Liver (tissue), 9 donors: ENCODE data around the gene KRTAP10-7. TPM values are rescaled to one million over a fixed set of nuclear protein-coding genes. Genes with fewer than 3 reads are reported as not detected.

ENCODE experiments used
- DNase-seq: peaks from one replicate; pipeline ENCODE4 v3.0.0-alpha.2; 2017; ENCODE audit warnings: low spot score
- H3K27ac ChIP-seq, 2 donors: one replicate each; pipeline ENCODE4 v1.7.0; 2013; ENCODE audit warnings: inconsistent platforms in 2 of 2, low read length in 2 of 2, control low read depth in 1 of 2, low read depth in 1 of 2, mild to moderate bottlenecking in 1 of 2
- H3K27me3 ChIP-seq, 4 donors: one replicate each; pipeline versions ENCODE4 v1.6.1 to v1.7.0; 2013; ENCODE audit warnings: low read length in 3 of 4, inconsistent platforms in 1 of 4, mild to moderate bottlenecking in 1 of 4, moderate library complexity in 1 of 4; ENCODE audit not compliant: control insufficient read depth in 4 of 4, insufficient read depth in 4 of 4
- H3K36me3 ChIP-seq, 4 donors: one replicate each; pipeline versions ENCODE4 v1.6.1 to v1.7.0; 2013; ENCODE audit warnings: low read length in 3 of 4, mild to moderate bottlenecking in 3 of 4, low read depth in 1 of 4, moderate library complexity in 1 of 4; ENCODE audit not compliant: control insufficient read depth in 4 of 4, insufficient read depth in 3 of 4
- H3K4me1 ChIP-seq, 4 donors: one replicate each; pipeline versions ENCODE4 v1.6.1 to v1.7.0; 2013; ENCODE audit warnings: low read length in 3 of 4, mild to moderate bottlenecking in 3 of 4, moderate library complexity in 1 of 4; ENCODE audit not compliant: control insufficient read depth in 4 of 4, insufficient read depth in 4 of 4
- H3K4me3 ChIP-seq, 3 donors: one replicate each; pipeline versions ENCODE4 v1.6.1 to v1.7.0; 2013; ENCODE audit warnings: low read length in 3 of 3, control low read depth in 1 of 3, low read depth in 1 of 3, mild to moderate bottlenecking in 1 of 3
- H3K9ac ChIP-seq, 2 donors: one replicate each; pipeline ENCODE4 v1.7.0; 2013; ENCODE audit warnings: low read length in 2 of 2, mild to moderate bottlenecking in 2 of 2, moderate library complexity in 2 of 2, control low read depth in 1 of 2, low read depth in 1 of 2
- H3K9me3 ChIP-seq, 4 donors: one replicate each; pipeline versions ENCODE4 v1.6.1 to v1.7.0; 2013; ENCODE audit warnings: low read length in 3 of 4; ENCODE audit not compliant: control insufficient read depth in 4 of 4
- ATF3 ChIP-seq: IDR thresholded peaks from 2 replicates; pipeline ENCODE4 v1.6.1; 2016; ENCODE audit warnings: antibody characterized with exemption
- EGR1 ChIP-seq, 2 donors: IDR thresholded peaks; 2 replicates each; pipeline ENCODE4 v1.6.1; 2016 to 2018; ENCODE audit warnings: antibody characterized with exemption in 2 of 2, low read depth in 2 of 2
- FOXA1 ChIP-seq: IDR thresholded peaks from 2 replicates; pipeline ENCODE4 v1.6.1; 2016; ENCODE audit warnings: antibody characterized with exemption
- FOXA2 ChIP-seq: IDR thresholded peaks from 2 replicates; pipeline ENCODE4 v1.6.1; 2016; ENCODE audit warnings: antibody characterized with exemption
- GABPA ChIP-seq, 2 donors: IDR thresholded peaks in 1 of 2; conservative IDR thresholded peaks in 1 of 2; 2 replicates each; pipeline ENCODE4 v1.6.1; 2016; ENCODE audit warnings: antibody characterized with exemption in 2 of 2, mild to moderate bottlenecking in 1 of 2, moderate library complexity in 1 of 2
- HNF4A ChIP-seq, 2 donors: conservative IDR thresholded peaks; 2 replicates each; pipeline ENCODE4 v1.6.1; 2016; ENCODE audit warnings: antibody characterized with exemption in 2 of 2, mild to moderate bottlenecking in 2 of 2
- HNF4G ChIP-seq: IDR thresholded peaks from 2 replicates; pipeline ENCODE4 v1.6.1; 2016; ENCODE audit warnings: antibody characterized with exemption
- JUND ChIP-seq, 2 donors: IDR thresholded peaks; 2 replicates each; pipeline ENCODE4 v1.6.1; 2016; ENCODE audit warnings: antibody characterized with exemption in 2 of 2
- NR2F2 ChIP-seq: IDR thresholded peaks from 2 replicates; pipeline ENCODE4 v1.6.1; 2016; ENCODE audit warnings: antibody characterized with exemption
- RAD21 ChIP-seq, 2 donors: IDR thresholded peaks; 2 replicates each; pipeline ENCODE4 v1.6.1; 2016; ENCODE audit warnings: antibody characterized with exemption in 2 of 2, mild to moderate bottlenecking in 2 of 2
- REST ChIP-seq: IDR thresholded peaks from 2 replicates; pipeline ENCODE4 v1.6.1; 2016; ENCODE audit warnings: antibody characterized with exemption, mild to moderate bottlenecking
- RXRA ChIP-seq, 2 donors: IDR thresholded peaks; 2 replicates each; pipeline ENCODE4 v1.6.1; 2017 to 2018; ENCODE audit warnings: antibody characterized with exemption in 2 of 2, mild to moderate bottlenecking in 1 of 2
- SP1 ChIP-seq: IDR thresholded peaks from 2 replicates; pipeline ENCODE4 v1.6.1; 2018; ENCODE audit warnings: antibody characterized with exemption, mild to moderate bottlenecking
- TAF1 ChIP-seq: conservative IDR thresholded peaks from 2 replicates; pipeline ENCODE4 v1.6.1; 2016; ENCODE audit warnings: antibody characterized with exemption, mild to moderate bottlenecking
- YY1 ChIP-seq: IDR thresholded peaks from 2 replicates; pipeline ENCODE4 v1.6.1; 2016; ENCODE audit warnings: antibody characterized with exemption, mild to moderate bottlenecking
- ZBTB33 ChIP-seq: IDR thresholded peaks from 2 replicates; pipeline ENCODE4 v1.6.1; 2016; ENCODE audit warnings: antibody characterized with exemption
- WGBS: extraction: QIAGEN DNeasy Blood & Tissue Kit; methylation state at CpG from one replicate; pipeline ENCODE4 v1.1.7; 2013; 5-methylcytosine and 5-hydroxymethylcytosine counted together
- polyA plus RNA-seq, 2 donors: library from polyadenylated mRNA; stranded (reverse) in 1 of 2; unstranded in 1 of 2; fragments of 200-250 nt in 1 of 2; fragments of >200 nt in 1 of 2; fragmentation: Nextera tagmentation in 1 of 2; extraction: Ambion mirVana in 1 of 2; gene quantifications; one replicate each; pipeline versions ENCODE4 v1.2.1 to v1.2.3, GENCODE V29; 2013 to 2015
- total RNA-seq, 2 donors: library from RNA; depleted of rRNA; stranded (reverse); fragments of >200 nt; gene quantifications; one replicate each; pipeline ENCODE4 v1.2.3, GENCODE V29; 2014
- TF ChIP-seq, protein P1 (sequence below): IDR thresholded peaks from 2 replicates; pipeline ENCODE4 v1.6.1; 2016; ENCODE audit warnings: antibody characterized with exemption
- TF ChIP-seq, protein P2 (sequence below): fragments of 150-350 bp; IDR thresholded peaks from 2 replicates; pipeline ENCODE4 v1.5.1; 2017; ENCODE audit warnings: improper control_type of control experiment, low read depth, low read length; ENCODE audit not compliant: missing input control
- donor health status: healthy.
- donor health status: healthy.
- donor health status: healthy.
- donor health status: healthy.
- donor health status: healthy.

Gene KRTAP10-7
- total and polyA plus RNA-seq, 4 donors, result not detected

DNA sequence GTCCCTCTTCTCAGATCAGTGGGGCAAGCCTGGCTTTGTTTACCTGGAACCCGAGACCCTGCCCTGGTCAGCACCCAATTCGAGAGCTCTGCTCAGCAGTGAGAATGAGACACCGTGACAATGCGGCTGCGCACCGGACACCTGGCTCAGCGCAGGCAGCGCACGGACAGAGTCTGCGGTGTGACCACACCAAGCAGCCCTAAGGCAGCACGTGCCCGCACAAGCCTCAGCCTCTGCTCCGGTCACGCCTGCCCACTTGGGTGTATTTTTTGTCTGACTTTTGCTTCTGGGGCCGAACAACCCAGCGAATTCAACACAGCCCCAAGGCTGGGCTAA, 16.2 kb downstream of the KRTAP10-7 start (continued):
- TF ChIP-seq ZBTB33 (no peak), FOXA1 (no peak), RXRA (IDR thresholded peaks at IDR 0.05) (no peak), REST (no peak), SP1 (no peak), YY1 (no peak)

- Histone ChIP-seq H3K27me3 (no peaks in the 10 kb centered on the region), H3K9me3 (peaks cover 0 to 1% (median 0%) of the 10 kb centered on the region in 4 donors), H3K4me1 (no peaks in the 10 kb centered on the region), H3K9ac (no peak overlapping the region), H3K36me3 (no peaks in the 10 kb centered on the region), H3K27ac (no peak overlapping the region), H3K4me3 (no peak overlapping the region)
- TF ChIP-seq RAD21 (IDR thresholded peaks at IDR 0.05) (no peak), NR2F2 (no peak), GABPA (IDR thresholded peaks at IDR 0.05 in 1 of 2, conservative IDR thresholded peaks at IDR 0.05 in 1 of 2) (no peak), REST (no peak), TAF1 (no peak), ATF3 (no peak), SP1 (no peak), ZBTB33 (no peak), HNF4A (conservative IDR thresholded peaks at IDR 0.05) (no peak), JUND (IDR thresholded peaks at IDR 0.05) (no peak), HNF4G (no peak), RXRA (IDR thresholded peaks at IDR 0.05) (no peak), FOXA2 (no peak), EGR1 (IDR thresholded peaks at IDR 0.05; ENCODE audit: low read depth in 2 of 2) (no peak), FOXA1 (no peak)
- TF ChIP-seq, protein P1, sequence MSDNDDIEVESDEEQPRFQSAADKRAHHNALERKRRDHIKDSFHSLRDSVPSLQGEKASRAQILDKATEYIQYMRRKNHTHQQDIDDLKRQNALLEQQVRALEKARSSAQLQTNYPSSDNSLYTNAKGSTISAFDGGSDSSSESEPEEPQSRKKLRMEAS, result no peak
- TF ChIP-seq, protein P2, sequence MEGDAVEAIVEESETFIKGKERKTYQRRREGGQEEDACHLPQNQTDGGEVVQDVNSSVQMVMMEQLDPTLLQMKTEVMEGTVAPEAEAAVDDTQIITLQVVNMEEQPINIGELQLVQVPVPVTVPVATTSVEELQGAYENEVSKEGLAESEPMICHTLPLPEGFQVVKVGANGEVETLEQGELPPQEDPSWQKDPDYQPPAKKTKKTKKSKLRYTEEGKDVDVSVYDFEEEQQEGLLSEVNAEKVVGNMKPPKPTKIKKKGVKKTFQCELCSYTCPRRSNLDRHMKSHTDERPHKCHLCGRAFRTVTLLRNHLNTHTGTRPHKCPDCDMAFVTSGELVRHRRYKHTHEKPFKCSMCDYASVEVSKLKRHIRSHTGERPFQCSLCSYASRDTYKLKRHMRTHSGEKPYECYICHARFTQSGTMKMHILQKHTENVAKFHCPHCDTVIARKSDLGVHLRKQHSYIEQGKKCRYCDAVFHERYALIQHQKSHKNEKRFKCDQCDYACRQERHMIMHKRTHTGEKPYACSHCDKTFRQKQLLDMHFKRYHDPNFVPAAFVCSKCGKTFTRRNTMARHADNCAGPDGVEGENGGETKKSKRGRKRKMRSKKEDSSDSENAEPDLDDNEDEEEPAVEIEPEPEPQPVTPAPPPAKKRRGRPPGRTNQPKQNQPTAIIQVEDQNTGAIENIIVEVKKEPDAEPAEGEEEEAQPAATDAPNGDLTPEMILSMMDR, result no peak
- 62% methylated on average over 8 of the region's 8 CpGs for WGBS
- DNase-seq, result no peak
These were observed 16.7 kb downstream of the KRTAP10-7 start for GRCh38 chr21:44617071-44617501.
